GM12873 (cell line): ENCODE results near the gene SHFL.
A peak's percentile ranks its signal among the peaks of the same experiment; 100 is the strongest.

Source experiments
- CTCF ChIP-seq: IDR thresholded peaks from 2 replicates; pipeline ENCODE4 v1.5.1; 2012; ENCODE audit warnings: low read depth, mild to moderate bottlenecking, moderate library complexity, low read length, control low read depth; ENCODE audit not compliant: insufficient read depth; ENCODE audit errors: missing control alignments

SHFL gene

GRCh38 chr19:10110972-10111317 lies 24.8 kb downstream of the SHFL start:
- no peak for TF ChIP-seq CTCF

- TF ChIP-seq CTCF, result no peak
Observed at GRCh38 chr19:10111405-10111811, 25.3 kb downstream of the SHFL start, which contains the start of gene P2RY11. Gene P2RY11, plus strand, starts transcription at chr19:10111693. Its CDS starts 29 bp downstream, at chr19:10111722.

- no peak for TF ChIP-seq CTCF
Observed at GRCh38 chr19:10112037-10112761, 26.1 kb downstream of the SHFL start.

GRCh38 chr19:10112895-10113591 lies 26.9 kb downstream of the SHFL start:
- peak; percentile 83 for TF ChIP-seq CTCF

- no peak for TF ChIP-seq CTCF
Observed at GRCh38 chr19:10113592-10113963, 27.5 kb downstream of the SHFL start.

- no peak for TF ChIP-seq CTCF
Observed at GRCh38 chr19:10113964-10114650, 28.0 kb downstream of the SHFL start.
